ENCODE results near the gene KSR1.

GRCh38 chr17:27520491-27521185, 64.4 kb downstream of the KSR1 start:
- TF ChIP-seq POLR2A (IDR thresholded peaks at IDR 0.05), result no peak
- TF ChIP-seq CTCF (IDR thresholded peaks at IDR 0.05), result no peak
- no peak for TF ChIP-seq POLR2AphosphoS5 (IDR thresholded peaks at IDR 0.05)
